SK-N-SH (cell line): ENCODE data around the gene AKAP9. TPM values are rescaled to one million over a fixed set of nuclear protein-coding genes. Genes with fewer than 3 reads are reported as not detected.
A peak's percentile ranks its signal among the peaks of the same experiment; 100 is the strongest.

Source experiments
- CTCF ChIA-PET: fragments of 300-600, 350-600 bp; formaldehyde crosslinking; extraction: SDS; loops from one replicate; lab custom pipeline; 2021; lab: Yijun Ruan, JAX
- POLR2A ChIA-PET: fragments of 350-600 bp; sonication (Branson Sonifier 250); formaldehyde crosslinking; extraction: SDS; loops from one replicate; lab custom pipeline; 2020; ENCODE audit warnings: antibody characterized with exemption, inconsistent platforms; lab: Yijun Ruan, JAX
- DNase-seq: peaks from one replicate; pipeline ENCODE4 v3.0.0; 2012
- H2AFZ ChIP-seq: fragments of 200-600 bp; sonication (generic); 2 replicates; pipeline ENCODE4 v1.8.1; 2016; ENCODE audit warnings: antibody characterized with exemption, mild to moderate bottlenecking, low read depth
- H3F3A ChIP-seq: fragments of 200-600 bp; sonication (generic); replicated peaks from 2 replicates; pipeline ENCODE3; 2016; ENCODE audit warnings: antibody characterized with exemption, mild to moderate bottlenecking; ENCODE audit not compliant: insufficient read depth
- H3K27ac ChIP-seq, 2 experiments: fragments of 200-500 bp in 1 of 2; fragments of 200-600 bp in 1 of 2; sonication (Bioruptor generic) in 1 of 2; sonication (generic), shearing (Covaris generic) in 1 of 2; 2 replicates each; pipeline versions ENCODE4 v1.5.1 to v1.6.1; 2014 to 2016; ENCODE audit warnings: low read depth in 2 of 2, inconsistent platforms in 1 of 2, low read length in 1 of 2, mild to moderate bottlenecking in 1 of 2, mixed read lengths in 1 of 2
- H3K27me3 ChIP-seq: fragments of 200-600 bp; sonication (generic), shearing (Covaris generic); 2 replicates; pipeline ENCODE4 v1.6.1; 2016; ENCODE audit warnings: mixed run types; ENCODE audit not compliant: insufficient read depth
- H3K36me3 ChIP-seq, 2 experiments: fragments of 200-500 bp in 1 of 2; fragments of 200-600 bp in 1 of 2; sonication (Bioruptor generic) in 1 of 2; sonication (generic) in 1 of 2; replicated peaks in 1 of 2; 2 replicates each; pipeline versions ENCODE3 to v1.5.1; 2014 to 2016; ENCODE audit warnings: low read length in 1 of 2, mild to moderate bottlenecking in 1 of 2; ENCODE audit not compliant: insufficient read depth in 2 of 2, control insufficient read depth in 1 of 2
- H3K4me1 ChIP-seq, 2 experiments: fragments of 200-500 bp in 1 of 2; fragments of 200-600 bp in 1 of 2; sonication (Bioruptor generic) in 1 of 2; sonication (generic), shearing (Covaris generic) in 1 of 2; 2 replicates each; pipeline versions ENCODE4 v1.5.1 to v1.6.1; 2014 to 2016; ENCODE audit warnings: low read depth in 1 of 2, low read length in 1 of 2, mixed run types in 1 of 2; ENCODE audit not compliant: insufficient read depth in 2 of 2, control insufficient read depth in 1 of 2
- H3K4me2 ChIP-seq: fragments of 200-600 bp; sonication (generic), shearing (Covaris generic); 2 replicates; pipeline ENCODE4 v1.6.1; 2017; ENCODE audit warnings: mixed run types
- H3K4me3 ChIP-seq, 2 experiments: fragments of 200-500 bp in 1 of 2; fragments of 200-600 bp in 1 of 2; sonication (Bioruptor generic) in 1 of 2; sonication (generic), shearing (Covaris generic) in 1 of 2; 2 replicates each; pipeline versions ENCODE4 v1.5.1 to v1.8.1; 2014 to 2016; ENCODE audit warnings: low read depth in 2 of 2, inconsistent platforms in 1 of 2, low read length in 1 of 2, mild to moderate bottlenecking in 1 of 2, mixed read lengths in 1 of 2, moderate library complexity in 1 of 2
- H3K79me2 ChIP-seq: fragments of 200-600 bp; sonication (generic); 2 replicates; pipeline ENCODE4 v1.8.1; 2017; ENCODE audit warnings: mild to moderate bottlenecking; ENCODE audit not compliant: insufficient read depth
- H3K9ac ChIP-seq: fragments of 200-600 bp; sonication (generic); 2 replicates; pipeline ENCODE4 v1.6.1; 2017; ENCODE audit warnings: mixed run types
- H3K9me2 ChIP-seq: fragments of 200-600 bp; sonication (generic); 2 replicates; pipeline ENCODE4 v1.6.1; 2017; ENCODE audit warnings: mixed run types
- H3K9me3 ChIP-seq: fragments of 200-600 bp; sonication (generic); 2 replicates; pipeline ENCODE4 v1.6.1; 2017; ENCODE audit warnings: mixed run types, mild to moderate bottlenecking, moderate library complexity
- H4K20me1 ChIP-seq: fragments of 200-600 bp; sonication (generic); 2 replicates; pipeline ENCODE4 v1.6.1; 2017; ENCODE audit warnings: mild to moderate bottlenecking, mixed run types; ENCODE audit not compliant: insufficient read depth
- EZH2phosphoT487 ChIP-seq: fragments of 200-600 bp; sonication (generic); IDR thresholded peaks from 2 replicates; pipeline ENCODE4 v1.6.1; 2017; ENCODE audit warnings: low read depth, mixed run types, mild to moderate bottlenecking, antibody characterized with exemption, moderate library complexity, borderline replicate concordance
- FOXM1 ChIP-seq: IDR thresholded peaks from 2 replicates; pipeline ENCODE4 v1.4.0; 2012; ENCODE audit warnings: low read depth, mild to moderate bottlenecking
- GABPA ChIP-seq: IDR thresholded peaks from 2 replicates; pipeline ENCODE4 v1.4.0; 2012; ENCODE audit warnings: low read depth, mild to moderate bottlenecking
- GATA2 ChIP-seq: sonication (generic); formaldehyde crosslinking; IDR thresholded peaks from 2 replicates; pipeline ENCODE4 v1.5.0; 2020; ENCODE audit warnings: mild to moderate bottlenecking, missing genetic modification reagents
- IRF3 ChIP-seq: fragments of 150-350 bp; IDR thresholded peaks from 2 replicates; pipeline ENCODE4 v1.6.1; 2016; ENCODE audit warnings: mild to moderate bottlenecking, low read depth, low read length
- RCOR1 ChIP-seq: fragments of 150-350 bp; IDR thresholded peaks from 2 replicates; pipeline ENCODE4 v1.6.1; 2017; ENCODE audit warnings: antibody characterized with exemption, low read length
- REST ChIP-seq: IDR thresholded peaks from 2 replicates; pipeline ENCODE4 v1.6.1; 2012; ENCODE audit warnings: mild to moderate bottlenecking, low read depth, low read length, moderate library complexity
- RXRA ChIP-seq: IDR thresholded peaks from 2 replicates; pipeline ENCODE4 v1.4.0; 2012; ENCODE audit warnings: low read depth, mild to moderate bottlenecking, borderline replicate concordance
- SIN3A ChIP-seq: IDR thresholded peaks from 2 replicates; pipeline ENCODE4 v1.6.1; 2012; ENCODE audit warnings: low read depth, mild to moderate bottlenecking, low read length, moderate library complexity, borderline replicate concordance
- TCF12 ChIP-seq: IDR thresholded peaks from 2 replicates; pipeline ENCODE4 v1.4.0; 2012
- TEAD4 ChIP-seq: IDR thresholded peaks from 2 replicates; pipeline ENCODE4 v1.4.0; 2012; ENCODE audit warnings: mild to moderate bottlenecking, borderline replicate concordance; ENCODE audit not compliant: insufficient read depth
- WGBS: methylation state at CpG from one replicate; pipeline ENCODE4 v1.1.6; 2017; ENCODE audit warnings: low lambda C conversion rate; 5-methylcytosine and 5-hydroxymethylcytosine counted together
- polyA plus RNA-seq, 3 experiments: library from polyadenylated mRNA; depleted of rRNA; stranded (reverse); fragments of >200 nt; gene quantifications; 2 replicates each; pipeline ENCODE4 v1.2.3, GENCODE V29; 2012
- TF ChIP-seq, protein P1 (sequence below): IDR thresholded peaks from 2 replicates; pipeline ENCODE4 v1.4.0; 2012; ENCODE audit warnings: low read depth

The AKAP9 gene
- polyA plus RNA-seq, 1 of the 3 experiments (the other 2 are of a cell fraction) = 13.1 TPM

DNA sequence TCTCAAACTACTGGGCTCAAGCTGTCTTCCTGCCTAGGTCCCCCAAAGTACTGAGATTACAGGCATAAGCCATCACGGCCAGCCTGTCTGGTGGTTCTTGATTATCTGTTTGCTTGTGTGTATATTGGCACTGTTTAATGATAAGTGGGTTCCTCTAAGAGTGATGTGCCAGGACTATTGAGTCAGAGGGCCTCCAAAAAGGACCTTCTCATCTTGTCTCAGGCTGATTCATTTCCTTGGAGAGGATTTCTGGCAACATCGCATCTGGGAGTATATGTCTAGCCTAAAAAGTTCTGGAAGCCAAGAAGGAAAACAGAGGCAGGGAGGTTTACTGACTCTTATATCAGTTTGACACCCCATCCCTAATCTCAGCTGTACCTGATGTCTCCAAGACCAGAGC, 27.1 kb upstream of the AKAP9 start (continued):
- TF ChIP-seq REST = no peak
- TF ChIP-seq, all 33 proteins: peak for 6

GRCh38 chr7:91915401-91916050, 25.1 kb upstream of the AKAP9 start:
- Histone ChIP-seq H3K9me2 (no peaks in the 10 kb centered on the region; the same call in 1 of the 2 replicates), H3K36me3 (no peaks in the 10 kb centered on the region), H4K20me1 (no peaks in the 10 kb centered on the region), H3K27me3 (no peaks in the 10 kb centered on the region), H3K4me1 (peaks cover 0 to 5% of the 10 kb centered on the region in 2 experiments; a peak in 2 of 4 replicates), H3K79me2 (no peaks in the 10 kb centered on the region), H3K9me3 (no peaks in the 10 kb centered on the region), H3F3A (peaks cover 24% of the 10 kb centered on the region), H3K9ac (no peak overlapping the region), H3K4me2 (no peak overlapping the region), H3K4me3 (no peak overlapping the region), H3K27ac (no peak overlapping the region), H2AFZ (peak overlapping the region; percentile 10; the same call in 1 of the 2 replicates)
- ChIA-PET POLR2A (no interaction called here), CTCF (interaction anchor here (1.0 to 1.1 kb wide), 2 partner anchors 24 to 35 kb away, joined by 3 read pairs; no protein-coding TSS in a partner anchor)
- 81% methylated on average over 3 of the region's 3 CpGs for whole genome bisulfite sequencing
- DNase-seq = no peak
- no peak for TF ChIP-seq IRF3
- no peak for TF ChIP-seq SIN3A
- TF ChIP-seq FOXM1 = no peak
- TF ChIP-seq GABPA = no peak
- no peak for TF ChIP-seq EZH2phosphoT487
- TF ChIP-seq TEAD4 = no peak
- TF ChIP-seq RCOR1 = no peak
- TF ChIP-seq GATA2 (CRISPR knock-in tag) = no peak
- TF ChIP-seq, protein P1, sequence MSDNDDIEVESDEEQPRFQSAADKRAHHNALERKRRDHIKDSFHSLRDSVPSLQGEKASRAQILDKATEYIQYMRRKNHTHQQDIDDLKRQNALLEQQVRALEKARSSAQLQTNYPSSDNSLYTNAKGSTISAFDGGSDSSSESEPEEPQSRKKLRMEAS = no peak
- TF ChIP-seq RXRA = no peak
- no peak for TF ChIP-seq TCF12
